ENCODE data around the gene AQP6. TPM values are rescaled to one million over a fixed set of nuclear protein-coding genes. Genes with fewer than 3 reads are reported as not detected.

Gene AQP6
- polyA plus RNA-seq, 1 of the 3 experiments (the other 2 are of a cell fraction), result 0.10 TPM

DNA sequence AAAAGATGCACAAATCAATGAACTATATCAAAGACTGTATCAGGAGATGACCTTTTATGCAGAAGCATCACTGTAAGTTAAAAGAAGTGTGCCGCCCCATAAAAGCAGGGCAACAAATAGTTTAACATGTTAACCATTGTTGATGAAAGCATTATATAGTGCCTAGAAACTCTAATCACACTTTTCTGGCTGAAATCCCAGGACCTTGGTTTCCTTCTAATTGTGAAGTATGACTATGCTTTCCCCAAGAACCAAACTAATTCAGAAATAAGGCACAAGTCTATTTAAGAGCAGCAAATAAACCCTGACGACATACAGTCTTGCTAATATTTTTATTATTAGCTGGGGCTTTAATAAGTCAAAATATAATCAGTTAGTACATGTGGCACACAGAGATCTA lies 30.8 kb downstream of the AQP6 start (continued):
- TF ChIP-seq FOSL2 (IDR thresholded peaks at IDR 0.05; ENCODE audit: borderline replicate concordance, low read depth) (no peak), TEAD4 (IDR thresholded peaks at IDR 0.05; ENCODE audit: borderline replicate concordance, insufficient read depth) (no peak), ELF1 (IDR thresholded peaks at IDR 0.05) (no peak), MXI1 (IDR thresholded peaks at IDR 0.05; ENCODE audit: low read depth, low read length) (no peak), CHD2 (IDR thresholded peaks at IDR 0.05; ENCODE audit: low read length, partially characterized antibody) (no peak), TCF12 (IDR thresholded peaks at IDR 0.05) (no peak)
- TF ChIP-seq, protein P1, sequence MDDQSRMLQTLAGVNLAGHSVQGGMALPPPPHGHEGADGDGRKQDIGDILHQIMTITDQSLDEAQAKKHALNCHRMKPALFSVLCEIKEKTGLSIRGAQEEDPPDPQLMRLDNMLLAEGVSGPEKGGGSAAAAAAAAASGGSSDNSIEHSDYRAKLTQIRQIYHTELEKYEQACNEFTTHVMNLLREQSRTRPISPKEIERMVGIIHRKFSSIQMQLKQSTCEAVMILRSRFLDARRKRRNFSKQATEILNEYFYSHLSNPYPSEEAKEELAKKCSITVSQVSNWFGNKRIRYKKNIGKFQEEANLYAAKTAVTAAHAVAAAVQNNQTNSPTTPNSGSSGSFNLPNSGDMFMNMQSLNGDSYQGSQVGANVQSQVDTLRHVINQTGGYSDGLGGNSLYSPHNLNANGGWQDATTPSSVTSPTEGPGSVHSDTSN (IDR thresholded peaks at IDR 0.05), result no peak
- TF ChIP-seq, protein P2, sequence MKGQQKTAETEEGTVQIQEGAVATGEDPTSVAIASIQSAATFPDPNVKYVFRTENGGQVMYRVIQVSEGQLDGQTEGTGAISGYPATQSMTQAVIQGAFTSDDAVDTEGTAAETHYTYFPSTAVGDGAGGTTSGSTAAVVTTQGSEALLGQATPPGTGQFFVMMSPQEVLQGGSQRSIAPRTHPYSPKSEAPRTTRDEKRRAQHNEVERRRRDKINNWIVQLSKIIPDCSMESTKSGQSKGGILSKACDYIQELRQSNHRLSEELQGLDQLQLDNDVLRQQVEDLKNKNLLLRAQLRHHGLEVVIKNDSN (IDR thresholded peaks at IDR 0.05; ENCODE audit: borderline replicate concordance, low read depth), result no peak

DNA sequence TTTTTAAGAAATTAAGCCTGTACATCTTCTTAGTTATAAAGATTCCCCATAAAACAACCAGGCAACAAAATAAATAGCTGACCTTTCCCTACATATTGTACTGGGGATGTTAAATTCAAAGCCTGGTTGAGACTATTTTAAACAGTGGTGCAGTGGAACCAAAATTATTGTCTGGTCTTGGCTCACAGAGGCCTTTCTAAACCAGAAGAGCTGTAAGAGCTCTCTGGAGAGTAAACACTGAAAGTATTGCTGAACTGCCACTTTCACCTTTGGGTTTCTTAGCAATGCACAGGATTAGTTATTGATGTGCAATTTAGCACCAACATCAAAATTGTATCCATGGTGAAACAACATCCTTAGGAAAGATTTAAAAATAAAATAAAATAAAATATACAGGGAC lies 31.9 kb downstream of the AQP6 start:
- POLR2A ChIA-PET, result interaction anchor here (1.1 to 2.4 kb wide), 2 partner anchors 18 to 21 kb away, joined by 5 to 8 read pairs; no protein-coding TSS in a partner anchor
- H3K36me3 ChIP-seq (replicated peaks in 1 of 2; ENCODE audit: control insufficient read depth in 1 of 2, insufficient read depth in 2 of 2, low read length in 1 of 2), result peaks cover 30 to 33% of the 10 kb centered on the region in 2 experiments
- H3K9ac ChIP-seq, result no peak overlapping the region
- H2AFZ ChIP-seq (ENCODE audit: low read depth), result no peak overlapping the region
- peaks cover 75% of the 10 kb centered on the region for H3K79me2 ChIP-seq (ENCODE audit: insufficient read depth)
- peaks cover 10% of the 10 kb centered on the region for H3F3A ChIP-seq (replicated peaks; ENCODE audit: insufficient read depth)
- H3K9me3 ChIP-seq, result no peaks in the 10 kb centered on the region
- H3K4me1 ChIP-seq (ENCODE audit: control insufficient read depth in 1 of 2, insufficient read depth in 2 of 2, low read depth in 1 of 2, low read length in 1 of 2), result peaks cover 6 to 41% of the 10 kb centered on the region in 2 experiments; a peak in 2 of 4 replicates
- H4K20me1 ChIP-seq (ENCODE audit: insufficient read depth), result peaks cover 8% of the 10 kb centered on the region; the same call in 1 of the 2 replicates
- H3K4me3 ChIP-seq (ENCODE audit: low read depth in 2 of 2, low read length in 1 of 2), result no peak overlapping the region
- H3K9me2 ChIP-seq, result no peaks in the 10 kb centered on the region
- H3K27me3 ChIP-seq (ENCODE audit: insufficient read depth), result no peaks in the 10 kb centered on the region
- peak overlapping the region in 1 of 2 experiments; percentile 87; a peak in 3 of 4 replicates for H3K27ac ChIP-seq (ENCODE audit: low read depth in 2 of 2, low read length in 1 of 2)
- no peak for DNase-seq
- CTCF ChIA-PET, result interaction anchor here (1.0 to 7.4 kb wide), 13 partner anchors 14 to 138 kb away, joined by 3 to 44 read pairs (median 6); partner anchors contain the start of gene AQP6
- TF ChIP-seq USF2 (IDR thresholded peaks at IDR 0.05; ENCODE audit: borderline replicate concordance, low read depth, low read length), result no peak
- TF ChIP-seq, protein P3, sequence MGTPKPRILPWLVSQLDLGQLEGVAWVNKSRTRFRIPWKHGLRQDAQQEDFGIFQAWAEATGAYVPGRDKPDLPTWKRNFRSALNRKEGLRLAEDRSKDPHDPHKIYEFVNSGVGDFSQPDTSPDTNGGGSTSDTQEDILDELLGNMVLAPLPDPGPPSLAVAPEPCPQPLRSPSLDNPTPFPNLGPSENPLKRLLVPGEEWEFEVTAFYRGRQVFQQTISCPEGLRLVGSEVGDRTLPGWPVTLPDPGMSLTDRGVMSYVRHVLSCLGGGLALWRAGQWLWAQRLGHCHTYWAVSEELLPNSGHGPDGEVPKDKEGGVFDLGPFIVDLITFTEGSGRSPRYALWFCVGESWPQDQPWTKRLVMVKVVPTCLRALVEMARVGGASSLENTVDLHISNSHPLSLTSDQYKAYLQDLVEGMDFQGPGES (IDR thresholded peaks at IDR 0.05; ENCODE audit: low read depth, low read length), result no peak
- TF ChIP-seq YY1 (IDR thresholded peaks at IDR 0.05; ENCODE audit: low read depth), result no peak
- no peak for TF ChIP-seq TEAD4 (IDR thresholded peaks at IDR 0.05; ENCODE audit: borderline replicate concordance, insufficient read depth)
- TF ChIP-seq RXRA (IDR thresholded peaks at IDR 0.05; ENCODE audit: borderline replicate concordance, low read depth), result no peak
- no peak for TF ChIP-seq REST (IDR thresholded peaks at IDR 0.05; ENCODE audit: low read depth, low read length)
- no peak for TF ChIP-seq CHD2 (IDR thresholded peaks at IDR 0.05; ENCODE audit: low read length, partially characterized antibody)
- TF ChIP-seq NFIC (IDR thresholded peaks at IDR 0.05; ENCODE audit: borderline replicate concordance), result no peak
- no peak for TF ChIP-seq TCF12 (IDR thresholded peaks at IDR 0.05)
- no peak for TF ChIP-seq GATA2 (CRISPR knock-in tag; IDR thresholded peaks at IDR 0.05)
- TF ChIP-seq MEF2A (IDR thresholded peaks at IDR 0.05; ENCODE audit: borderline replicate concordance, low read depth), result no peak
- no peak for TF ChIP-seq JUND (IDR thresholded peaks at IDR 0.05)
- no peak for TF ChIP-seq FOXJ3 (CRISPR knock-in tag; IDR thresholded peaks at IDR 0.05)
- H3K4me2 ChIP-seq, result no peak overlapping the region

All from SK-N-SH (cell line).